NCI-H1436 (cell line): ENCODE results near the gene AMIGO3.

Experiments used
- DNase-seq: peaks from one replicate; lab custom pipeline; 2025; lab: John Stamatoyannopoulos, UW

Gene AMIGO3

GRCh38 chr3:49667701-49668413, 51.6 kb downstream of the AMIGO3 start:
- DNase-seq: no peak
